GM08714 (cell line): ENCODE data around the gene SHH.

Experiments
- H3K4me3 ChIP-seq: fragments of 200-500 bp; sonication (Bioruptor generic); 2 replicates; pipeline ENCODE4 v1.5.1; 2014; ENCODE audit warnings: mild to moderate bottlenecking, low read length, inconsistent platforms
- ZNF274 ChIP-seq: IDR thresholded peaks from 2 replicates; pipeline ENCODE4 v1.6.1; 2012; ENCODE audit warnings: mild to moderate bottlenecking, low read depth, low read length

The SHH gene

GRCh38 chr7:155765458-155765857, 46.8 kb downstream of the SHH start:
- TF ChIP-seq ZNF274, result no peak
- no peak overlapping the region for H3K4me3 ChIP-seq

GRCh38 chr7:155764438-155764793, 47.8 kb downstream of the SHH start:
- H3K4me3 ChIP-seq, result no peak overlapping the region; the same call in 1 of the 2 replicates
- TF ChIP-seq ZNF274, result no peak

GRCh38 chr7:155763691-155764437, 48.4 kb downstream of the SHH start:
- peak overlapping the region; percentile 3; the same call in 1 of the 2 replicates for H3K4me3 ChIP-seq
- TF ChIP-seq ZNF274, result no peak

- no peak for TF ChIP-seq ZNF274
- H3K4me3 ChIP-seq, result peak overlapping the region; percentile 16; the same call in 1 of the 2 replicates
Observed at GRCh38 chr7:155763122-155763521, 49.1 kb downstream of the SHH start.

- no peak overlapping the region; the same call in 1 of the 2 replicates for H3K4me3 ChIP-seq
- no peak for TF ChIP-seq ZNF274
Observed at GRCh38 chr7:155762655-155763054, 49.6 kb downstream of the SHH start.

- no peak for TF ChIP-seq ZNF274
- H3K4me3 ChIP-seq, result no peak overlapping the region
Observed at GRCh38 chr7:155762036-155762435, 50.2 kb downstream of the SHH start.

GRCh38 chr7:155761162-155761561, 51.1 kb downstream of the SHH start:
- TF ChIP-seq ZNF274, result no peak
- no peak overlapping the region for H3K4me3 ChIP-seq

GRCh38 chr7:155759740-155760430, 52.4 kb downstream of the SHH start:
- no peak overlapping the region for H3K4me3 ChIP-seq
- TF ChIP-seq ZNF274, result no peak

- TF ChIP-seq ZNF274, result no peak
- H3K4me3 ChIP-seq, result no peak overlapping the region
Observed at GRCh38 chr7:155758348-155758747, 53.9 kb downstream of the SHH start.

GRCh38 chr7:155756322-155756721, 55.9 kb downstream of the SHH start:
- TF ChIP-seq ZNF274, result no peak
- H3K4me3 ChIP-seq, result no peak overlapping the region

GRCh38 chr7:155755026-155755425, 57.2 kb downstream of the SHH start:
- no peak overlapping the region for H3K4me3 ChIP-seq
- TF ChIP-seq ZNF274, result no peak

GRCh38 chr7:155754165-155754564, 58.1 kb downstream of the SHH start:
- no peak overlapping the region for H3K4me3 ChIP-seq
- TF ChIP-seq ZNF274, result no peak

GRCh38 chr7:155753446-155753965, 58.8 kb downstream of the SHH start:
- peak overlapping the region; percentile 24; the same call in 1 of the 2 replicates for H3K4me3 ChIP-seq
- no peak for TF ChIP-seq ZNF274

GRCh38 chr7:155752756-155753445, 59.4 kb downstream of the SHH start:
- H3K4me3 ChIP-seq, result peak overlapping the region; percentile 24; the same call in 1 of the 2 replicates
- TF ChIP-seq ZNF274, result no peak

- H3K4me3 ChIP-seq, result no peak overlapping the region
- no peak for TF ChIP-seq ZNF274
Observed at GRCh38 chr7:155751409-155751808, 60.9 kb downstream of the SHH start.
